ENCODE data around the gene SPI1. TPM values are rescaled to one million over a fixed set of nuclear protein-coding genes. Genes with fewer than 3 reads are reported as not detected.

Gene SPI1
- 98.2 TPM for total RNA-seq

DNA sequence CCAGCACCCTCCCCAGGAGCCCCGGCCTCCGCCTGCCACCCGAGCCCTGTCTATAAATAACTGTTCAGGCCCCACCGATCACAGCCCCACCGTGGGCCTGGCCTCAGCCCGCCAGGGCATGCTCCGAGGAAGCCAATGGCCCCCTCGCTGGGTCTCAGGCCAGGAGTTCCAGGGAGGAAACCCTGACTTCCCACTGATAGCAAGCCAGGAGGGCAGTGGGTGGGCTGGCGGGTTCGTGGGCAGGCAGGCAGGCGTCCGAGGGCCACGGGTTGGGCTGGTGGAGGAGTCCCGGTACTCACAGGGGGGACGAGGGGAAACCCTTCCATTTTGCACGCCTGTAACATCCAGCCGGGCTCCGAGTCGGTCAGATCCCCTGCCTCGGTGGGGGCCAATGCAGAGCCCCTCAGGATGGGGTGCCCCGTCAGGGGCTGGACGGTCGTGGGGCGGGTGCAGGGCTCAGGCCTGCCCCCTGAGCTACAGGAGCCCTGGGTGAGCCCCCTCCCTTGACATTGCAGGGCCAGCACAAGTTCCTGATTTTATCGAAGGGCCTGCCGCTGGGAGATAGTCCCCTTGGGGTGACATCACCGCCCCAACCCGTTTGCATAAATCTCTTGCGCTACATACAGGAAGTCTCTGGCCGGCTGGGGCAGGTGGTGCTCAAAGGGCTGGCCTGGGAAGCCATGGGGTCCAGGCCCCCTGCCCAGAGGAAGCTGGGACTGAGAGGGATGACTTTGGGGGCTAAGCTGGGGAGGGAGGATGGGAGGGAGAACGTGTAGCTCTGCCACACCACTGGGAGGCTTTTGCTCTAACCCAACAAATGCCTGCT is at the start of gene SPI1:
SPI1 (minus strand) TSS at position 538 of the 826 bp plus-strand sequence; CDS start at position 344, 194 bp downstream.
- intact Hi-C loops (cut with DNase I) = no loop called here
- DNase-seq (ENCODE audit: low spot score in 2 of 2) = peak in 1 of 2 donors; percentile 53

DNA sequence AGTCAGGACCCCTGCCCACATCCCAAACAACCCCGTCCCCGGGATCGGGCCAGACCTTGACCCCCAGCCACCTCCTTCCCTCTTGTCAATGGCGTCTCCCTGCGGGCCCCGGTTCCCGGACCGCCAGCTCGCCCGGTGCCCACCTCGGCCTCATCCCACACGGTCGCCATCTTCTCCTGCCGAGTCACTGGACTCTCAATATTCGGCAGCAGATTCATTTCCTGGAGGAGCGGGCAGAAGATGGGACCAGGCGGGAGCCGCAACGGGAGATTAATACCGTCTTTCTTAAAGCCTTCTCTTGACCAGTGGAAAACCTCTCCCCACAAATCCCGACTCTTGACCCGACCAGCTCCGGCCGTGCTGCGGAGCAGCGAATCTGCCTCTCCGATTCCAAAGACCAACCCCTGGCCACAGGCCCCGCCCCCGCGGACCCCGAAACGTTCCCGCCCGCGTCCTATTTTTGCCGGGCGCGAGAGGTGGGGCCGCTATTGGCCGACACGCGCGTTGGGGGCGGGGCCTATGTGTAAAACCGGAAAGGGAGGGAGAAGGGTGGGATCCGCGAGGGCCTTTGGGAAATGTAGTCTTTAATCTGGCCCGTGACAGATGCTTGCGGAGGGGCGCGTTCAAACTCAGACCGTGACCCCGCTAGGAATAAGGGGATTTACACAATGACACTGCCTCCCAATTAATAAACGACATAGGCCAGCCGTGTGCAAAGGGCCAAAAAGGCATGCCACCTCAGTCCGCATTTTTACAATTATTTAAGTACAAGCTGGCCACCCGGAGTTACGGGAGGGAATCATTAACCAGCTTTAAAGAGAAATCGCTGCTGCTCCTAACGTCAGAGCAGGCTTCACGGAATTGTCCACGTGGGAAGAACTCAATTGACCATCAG is 48.0 kb upstream of the SPI1 start, which contains the start of gene PSMC3:
PSMC3 (minus strand) TSS at position 378 of the 895 bp plus-strand sequence; CDS start at position 218, 160 bp downstream.
- H3K27me3 ChIP-seq = no peaks in the 10 kb centered on the region
- H3K36me3 ChIP-seq = peaks cover 33 to 34% of the 10 kb centered on the region in 2 donors
- H3K9me3 ChIP-seq = no peaks in the 10 kb centered on the region
- peak within 1 kb of the TSS; percentile 74 to 97 for H3K4me3 ChIP-seq
- intact Hi-C loops (cut with DNase I) = loop anchor here (1.0 to 5.0 kb wide), 4 partner anchors 10 to 249 kb away; partner anchors contain the start of genes ARFGAP2, CELF1 and SLC39A13
- peak within 1 kb of the TSS; percentile 85 to 92 for H3K27ac ChIP-seq
- H3K4me1 ChIP-seq = peaks cover 9 to 14% of the 10 kb centered on the region in 2 donors
- TF ChIP-seq, protein P1, sequence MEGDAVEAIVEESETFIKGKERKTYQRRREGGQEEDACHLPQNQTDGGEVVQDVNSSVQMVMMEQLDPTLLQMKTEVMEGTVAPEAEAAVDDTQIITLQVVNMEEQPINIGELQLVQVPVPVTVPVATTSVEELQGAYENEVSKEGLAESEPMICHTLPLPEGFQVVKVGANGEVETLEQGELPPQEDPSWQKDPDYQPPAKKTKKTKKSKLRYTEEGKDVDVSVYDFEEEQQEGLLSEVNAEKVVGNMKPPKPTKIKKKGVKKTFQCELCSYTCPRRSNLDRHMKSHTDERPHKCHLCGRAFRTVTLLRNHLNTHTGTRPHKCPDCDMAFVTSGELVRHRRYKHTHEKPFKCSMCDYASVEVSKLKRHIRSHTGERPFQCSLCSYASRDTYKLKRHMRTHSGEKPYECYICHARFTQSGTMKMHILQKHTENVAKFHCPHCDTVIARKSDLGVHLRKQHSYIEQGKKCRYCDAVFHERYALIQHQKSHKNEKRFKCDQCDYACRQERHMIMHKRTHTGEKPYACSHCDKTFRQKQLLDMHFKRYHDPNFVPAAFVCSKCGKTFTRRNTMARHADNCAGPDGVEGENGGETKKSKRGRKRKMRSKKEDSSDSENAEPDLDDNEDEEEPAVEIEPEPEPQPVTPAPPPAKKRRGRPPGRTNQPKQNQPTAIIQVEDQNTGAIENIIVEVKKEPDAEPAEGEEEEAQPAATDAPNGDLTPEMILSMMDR (IDR thresholded peaks at IDR 0.05) = no peak
- peak; percentile 90 to 99 for DNase-seq (ENCODE audit: low spot score in 2 of 2)

More for the DNA sequence above, at the start of gene SPI1:
- Histone ChIP-seq H3K27me3 (no peaks in the 10 kb centered on the region), H3K36me3 (no peaks in the 10 kb centered on the region), H3K4me3 (peak within 1 kb of the TSS in 1 of 2 donors; percentile 30), H3K4me1 (peaks cover 0 to 3% of the 10 kb centered on the region in 2 donors), H3K9me3 (no peaks in the 10 kb centered on the region), H3K27ac (peak within 1 kb of the TSS; percentile 53 to 55)
- TF ChIP-seq, protein P1 (IDR thresholded peaks at IDR 0.05) = no peak

DNA sequence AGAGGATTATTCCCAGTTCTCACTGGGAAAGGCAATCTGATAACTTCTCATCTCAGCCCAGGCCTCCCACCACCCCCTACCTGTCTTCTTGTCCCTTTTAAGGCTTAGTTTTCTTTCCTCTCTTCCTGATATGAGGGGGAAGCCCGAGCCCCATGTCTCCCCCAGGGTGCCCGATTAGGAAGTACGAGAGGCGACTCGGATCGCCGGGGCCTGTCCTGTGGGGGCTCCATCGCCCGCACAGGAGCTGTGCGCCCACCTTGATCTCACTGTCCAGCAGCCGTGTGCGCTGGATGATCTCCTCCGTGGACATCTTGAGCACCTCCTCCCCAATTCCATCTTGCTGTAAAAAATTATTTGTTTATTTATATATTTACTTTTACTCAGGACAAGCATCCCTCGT is 47.3 kb upstream of the SPI1 start:
- peak overlapping the region; percentile 85 to 92 for H3K27ac ChIP-seq
- peaks cover 9 to 14% of the 10 kb centered on the region in 2 donors for H3K4me1 ChIP-seq
- DNase-seq (ENCODE audit: low spot score in 2 of 2) = no peak
- peaks cover 38 to 41% of the 10 kb centered on the region in 2 donors for H3K36me3 ChIP-seq
- peak overlapping the region; percentile 74 to 97 for H3K4me3 ChIP-seq
- intact Hi-C loops (cut with DNase I) = loop anchor here (1.0 to 5.0 kb wide), 4 partner anchors 9 to 248 kb away; partner anchors contain the start of genes ARFGAP2, CELF1 and SLC39A13
- TF ChIP-seq, protein P1 (IDR thresholded peaks at IDR 0.05) = no peak
- H3K9me3 ChIP-seq = no peaks in the 10 kb centered on the region
- H3K27me3 ChIP-seq = no peaks in the 10 kb centered on the region

DNA sequence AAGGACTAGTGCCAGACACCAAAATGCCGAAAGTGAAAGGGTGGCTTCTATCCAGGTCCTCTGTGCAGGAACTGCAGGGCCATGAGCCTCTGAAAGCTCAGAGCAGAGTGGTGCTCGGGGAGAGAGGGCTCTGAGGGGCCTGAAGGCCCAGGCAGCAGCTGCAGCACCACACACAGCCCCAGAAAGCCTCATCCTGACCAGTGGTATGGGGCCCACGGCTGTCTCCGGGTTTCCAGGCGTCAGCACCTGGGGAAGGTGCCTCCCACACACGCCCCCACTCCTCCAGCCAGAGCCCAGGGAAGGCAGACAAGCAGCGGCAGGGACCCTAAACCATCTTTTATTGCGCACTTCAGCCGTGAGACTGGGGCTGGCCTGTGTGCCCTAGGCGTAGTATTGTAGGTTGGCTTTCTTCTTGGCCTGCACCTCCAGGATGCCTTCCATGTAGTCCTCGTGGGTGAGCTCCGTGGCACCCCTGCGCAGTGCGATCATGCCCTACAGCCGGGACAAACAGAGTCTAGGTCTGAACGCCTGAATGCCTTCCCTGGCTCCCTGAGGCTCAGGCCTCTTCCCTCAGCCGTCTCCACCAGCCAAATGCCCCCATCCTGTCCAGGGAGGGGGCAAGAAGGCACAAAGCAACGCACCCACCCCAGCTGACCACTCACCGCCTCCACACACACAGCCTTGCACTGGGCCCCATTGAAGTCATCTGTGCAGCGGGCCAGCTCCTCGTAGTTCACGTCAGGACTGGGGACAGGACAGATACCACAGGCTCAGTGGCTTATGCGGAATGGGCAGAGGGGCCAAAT is 40.3 kb upstream of the SPI1 start:
- H3K27me3 ChIP-seq = no peaks in the 10 kb centered on the region
- peaks cover 69 to 82% of the 10 kb centered on the region in 2 donors for H3K36me3 ChIP-seq
- H3K27ac ChIP-seq = peak overlapping the region in 1 of 2 donors; percentile 4
- TF ChIP-seq, protein P1 (IDR thresholded peaks at IDR 0.05) = no peak
- DNase-seq (ENCODE audit: low spot score in 2 of 2) = no peak
- no peaks in the 10 kb centered on the region for H3K9me3 ChIP-seq
- peaks cover 12 to 26% of the 10 kb centered on the region in 2 donors for H3K4me1 ChIP-seq
- intact Hi-C loops (cut with DNase I) = loop anchor here (10.0 kb wide), 2 partner anchors 504 to 1574 kb away; partner anchors contain the start of genes CRY2 and LRP4
- no peak overlapping the region for H3K4me3 ChIP-seq

Data from ascending aorta (tissue), 2 donors.